K562 (cell line): Measurements from ENCODE around the gene RCC1. TPM values are rescaled to one million over a fixed set of nuclear protein-coding genes. Genes with fewer than 3 reads are reported as not detected.

Experiments used
- CBX1 ChIP-seq: sonication (generic); IDR thresholded peaks from 2 replicates; pipeline ENCODE4 v1.6.1; 2016; ENCODE audit warnings: antibody characterized with exemption, low read depth, mild to moderate bottlenecking
- EZH2 ChIP-seq: IDR thresholded peaks from 2 replicates; pipeline ENCODE4 v1.6.1; 2012; ENCODE audit warnings: low read depth, mild to moderate bottlenecking, inconsistent platforms, low read length, borderline replicate concordance
- FOSL1 ChIP-seq: fragments of 200-800 bp; sonication (Bioruptor generic); conservative IDR thresholded peaks from 2 replicates; pipeline ENCODE4 v1.6.1; 2016; ENCODE audit warnings: missing genetic modification characterization, missing compliant biosample characterization
- HNRNPK ChIP-seq: fragments of 200-400 bp; formaldehyde crosslinking; IDR thresholded peaks from one replicate; pipeline ENCODE4 v1.6.1; 2018; ENCODE audit warnings: mild to moderate bottlenecking, low read depth, low read length; ENCODE audit not compliant: poor library complexity, severe bottlenecking
- KDM2B ChIP-seq: fragments of 250-450 bp; sonication (Bioruptor Pico); IDR thresholded peaks from 2 replicates; pipeline ENCODE4 v1.8.0; 2021; ENCODE audit warnings: mild to moderate bottlenecking, moderate library complexity
- MAFG ChIP-seq: fragments of 450-650 bp; conservative IDR thresholded peaks from 2 replicates; pipeline ENCODE4 v1.6.1; 2016; ENCODE audit warnings: missing genetic modification characterization, missing compliant biosample characterization
- MAX ChIP-seq: sonication (generic); formaldehyde crosslinking; IDR thresholded peaks from 2 replicates; pipeline ENCODE4 v1.9.0; 2022; ENCODE audit warnings: mild to moderate bottlenecking, missing genetic modification reagents
- SIN3A ChIP-seq, 2 experiments: fragments of 150-350 bp in 1 of 2; IDR thresholded peaks; 2 replicates each; pipeline ENCODE4 v1.6.1; 2011 to 2016; ENCODE audit warnings: borderline replicate concordance in 2 of 2, low read depth in 2 of 2, low read length in 2 of 2, mild to moderate bottlenecking in 2 of 2, moderate library complexity in 2 of 2; ENCODE audit not compliant: control insufficient read depth in 1 of 2
- ZFP30 ChIP-seq: fragments of 250-450 bp; sonication (Bioruptor Pico); IDR thresholded peaks from 2 replicates; pipeline ENCODE4 v1.8.0; 2022; ENCODE audit warnings: moderate library complexity, mild to moderate bottlenecking, inconsistent platforms, borderline replicate concordance
- ZNF3 ChIP-seq: fragments of 250-450 bp; sonication (Bioruptor Pico); IDR thresholded peaks from 2 replicates; pipeline ENCODE4 v1.5.0; 2021; ENCODE audit warnings: mild to moderate bottlenecking, moderate library complexity
- ZNF318 ChIP-seq, 2 experiments: fragments of 450-650 bp; IDR thresholded peaks; 2 replicates each; pipeline ENCODE4 v1.6.1; 2016; ENCODE audit warnings: mild to moderate bottlenecking in 2 of 2, borderline replicate concordance in 1 of 2, low read depth in 1 of 2, moderate library complexity in 1 of 2
- polyA plus RNA-seq, 8 experiments: library from polyadenylated mRNA; depleted of rRNA in 4 of 8; stranded (reverse) in 5 of 8; unstranded in 3 of 8; fragments of >200 nt; fragmentation: Nextera tagmentation in 2 of 8; fragmentation: Illumina TruSeq in 1 of 8; extraction: Ambion mirVana in 2 of 8; extraction: Trizol in 1 of 8; gene quantifications; 2 replicates each; pipeline versions ENCODE4 v1.2.1 to v1.2.3, GENCODE V29; 2011 to 2014; ENCODE audit warnings: inconsistent platforms in 1 of 8, missing spikeins in 1 of 8
- total RNA-seq, 7 experiments: library from RNA; depleted of rRNA in 6 of 7; stranded (reverse); fragments of >200 nt in 6 of 7; fragmentation: Illumina TruSeq in 2 of 7; extraction: Trizol in 2 of 7; gene quantifications; 2 replicates each; pipeline versions ENCODE4 v1.2.1 to v1.2.3, GENCODE V29; 2011 to 2021; ENCODE audit warnings: low replicate concordance in 1 of 7
- TF ChIP-seq, protein P1 (sequence below): fragments of 250-450 bp; sonication (Bioruptor Pico); IDR thresholded peaks from 2 replicates; pipeline ENCODE4 v1.4.0; 2020; ENCODE audit warnings: mild to moderate bottlenecking, moderate library complexity

RCC1 gene
- total and polyA plus RNA-seq, 9 of the 15 experiments (the other 6 are each of a cell fraction or from before 2014, with no cell fraction given): 16.4 to 202 (median 107) TPM

DNA sequence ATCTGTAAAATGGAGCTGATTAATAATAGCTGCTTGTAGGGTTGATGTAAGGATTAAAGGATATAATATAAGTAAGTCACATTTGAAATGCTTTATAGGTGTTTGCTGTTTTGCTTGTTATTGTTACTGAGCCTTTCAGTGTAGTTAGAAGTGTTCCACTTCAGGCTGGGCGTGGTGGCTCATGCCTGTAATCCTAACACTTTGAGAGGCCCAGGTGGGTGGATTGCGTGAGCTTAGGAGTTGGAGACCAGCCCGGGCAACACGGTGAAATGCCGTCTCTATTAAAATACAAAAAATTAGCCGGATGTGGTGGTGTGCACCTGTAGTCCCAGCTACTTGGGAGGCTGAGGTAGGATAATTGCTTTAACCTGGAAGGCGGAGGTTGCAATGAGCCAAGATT lies 59.2 kb downstream of the RCC1 start (continued):
- TF ChIP-seq ZNF318 (IDR thresholded peaks at IDR 0.05; ENCODE audit: borderline replicate concordance in 1 of 2, low read depth in 1 of 2) (no peak), HNRNPK (no peak), ZFP30 (no peak), ZNF3 (CRISPR knock-in tag) (no peak), FOSL1 (tag) (no peak), MAX (CRISPR knock-in tag) (no peak), CBX1 (no peak), SIN3A (IDR thresholded peaks at IDR 0.05; ENCODE audit: borderline replicate concordance in 2 of 2, control insufficient read depth in 1 of 2, low read depth in 2 of 2, low read length in 2 of 2) (no peak), MAFG (tag) (no peak), KDM2B (CRISPR knock-in tag) (no peak), EZH2 (no peak)
- TF ChIP-seq, protein P1, sequence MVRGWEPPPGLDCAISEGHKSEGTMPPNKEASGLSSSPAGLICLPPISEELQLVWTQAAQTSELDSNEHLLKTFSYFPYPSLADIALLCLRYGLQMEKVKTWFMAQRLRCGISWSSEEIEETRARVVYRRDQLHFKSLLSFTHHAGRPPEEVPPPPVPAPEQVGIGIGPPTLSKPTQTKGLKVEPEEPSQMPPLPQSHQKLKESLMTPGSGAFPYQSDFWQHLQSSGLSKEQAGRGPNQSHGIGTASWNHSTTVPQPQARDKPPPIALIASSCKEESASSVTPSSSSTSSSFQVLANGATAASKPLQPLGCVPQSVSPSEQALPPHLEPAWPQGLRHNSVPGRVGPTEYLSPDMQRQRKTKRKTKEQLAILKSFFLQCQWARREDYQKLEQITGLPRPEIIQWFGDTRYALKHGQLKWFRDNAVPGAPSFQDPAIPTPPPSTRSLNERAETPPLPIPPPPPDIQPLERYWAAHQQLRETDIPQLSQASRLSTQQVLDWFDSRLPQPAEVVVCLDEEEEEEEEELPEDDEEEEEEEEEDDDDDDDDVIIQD: no peak
- TF ChIP-seq, all 486 proteins: peak for 0
